ENCODE results near the gene MST1R.

DNA sequence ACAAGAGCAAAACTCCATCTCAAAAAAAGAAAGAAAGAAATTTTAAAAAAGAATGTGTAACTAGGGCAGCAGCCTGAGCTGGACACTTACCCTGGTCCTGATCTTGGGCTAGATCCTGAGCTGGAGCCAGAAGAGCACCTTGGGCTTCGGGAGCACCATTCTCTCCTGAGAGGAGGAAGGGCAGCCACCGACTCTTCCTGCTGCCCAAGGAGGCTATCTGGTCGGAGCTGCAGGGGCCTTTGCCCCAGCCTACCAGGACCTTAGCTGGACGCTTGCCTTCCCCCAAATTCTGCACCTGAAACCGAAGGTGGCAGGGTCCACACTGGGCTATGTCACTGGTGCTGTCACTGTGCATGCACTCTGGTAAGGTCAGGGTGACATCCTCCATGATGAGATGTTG lies 27.1 kb downstream of the MST1R start:
- TF ChIP-seq, protein P1, sequence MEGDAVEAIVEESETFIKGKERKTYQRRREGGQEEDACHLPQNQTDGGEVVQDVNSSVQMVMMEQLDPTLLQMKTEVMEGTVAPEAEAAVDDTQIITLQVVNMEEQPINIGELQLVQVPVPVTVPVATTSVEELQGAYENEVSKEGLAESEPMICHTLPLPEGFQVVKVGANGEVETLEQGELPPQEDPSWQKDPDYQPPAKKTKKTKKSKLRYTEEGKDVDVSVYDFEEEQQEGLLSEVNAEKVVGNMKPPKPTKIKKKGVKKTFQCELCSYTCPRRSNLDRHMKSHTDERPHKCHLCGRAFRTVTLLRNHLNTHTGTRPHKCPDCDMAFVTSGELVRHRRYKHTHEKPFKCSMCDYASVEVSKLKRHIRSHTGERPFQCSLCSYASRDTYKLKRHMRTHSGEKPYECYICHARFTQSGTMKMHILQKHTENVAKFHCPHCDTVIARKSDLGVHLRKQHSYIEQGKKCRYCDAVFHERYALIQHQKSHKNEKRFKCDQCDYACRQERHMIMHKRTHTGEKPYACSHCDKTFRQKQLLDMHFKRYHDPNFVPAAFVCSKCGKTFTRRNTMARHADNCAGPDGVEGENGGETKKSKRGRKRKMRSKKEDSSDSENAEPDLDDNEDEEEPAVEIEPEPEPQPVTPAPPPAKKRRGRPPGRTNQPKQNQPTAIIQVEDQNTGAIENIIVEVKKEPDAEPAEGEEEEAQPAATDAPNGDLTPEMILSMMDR (IDR thresholded peaks at IDR 0.05; ENCODE audit: extremely low read depth in 1 of 2, insufficient read depth in 1 of 2, low read depth in 1 of 2, low read length in 2 of 2): no peak
- TF ChIP-seq POLR2AphosphoS5 (IDR thresholded peaks at IDR 0.05; ENCODE audit: insufficient read depth, low read depth, low read length): no peak
- no peak for TF ChIP-seq JUN (IDR thresholded peaks at IDR 0.05; ENCODE audit: borderline replicate concordance, insufficient read depth, insufficient read length, low read depth)
- no peak for TF ChIP-seq POLR2A (IDR thresholded peaks at IDR 0.05; ENCODE audit: low read depth, low read length)
- TF ChIP-seq, protein P2, sequence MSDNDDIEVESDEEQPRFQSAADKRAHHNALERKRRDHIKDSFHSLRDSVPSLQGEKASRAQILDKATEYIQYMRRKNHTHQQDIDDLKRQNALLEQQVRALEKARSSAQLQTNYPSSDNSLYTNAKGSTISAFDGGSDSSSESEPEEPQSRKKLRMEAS (IDR thresholded peaks at IDR 0.05; ENCODE audit: insufficient read depth, insufficient read length): no peak
